Measurements from ENCODE around the gene EZH1.

DNA sequence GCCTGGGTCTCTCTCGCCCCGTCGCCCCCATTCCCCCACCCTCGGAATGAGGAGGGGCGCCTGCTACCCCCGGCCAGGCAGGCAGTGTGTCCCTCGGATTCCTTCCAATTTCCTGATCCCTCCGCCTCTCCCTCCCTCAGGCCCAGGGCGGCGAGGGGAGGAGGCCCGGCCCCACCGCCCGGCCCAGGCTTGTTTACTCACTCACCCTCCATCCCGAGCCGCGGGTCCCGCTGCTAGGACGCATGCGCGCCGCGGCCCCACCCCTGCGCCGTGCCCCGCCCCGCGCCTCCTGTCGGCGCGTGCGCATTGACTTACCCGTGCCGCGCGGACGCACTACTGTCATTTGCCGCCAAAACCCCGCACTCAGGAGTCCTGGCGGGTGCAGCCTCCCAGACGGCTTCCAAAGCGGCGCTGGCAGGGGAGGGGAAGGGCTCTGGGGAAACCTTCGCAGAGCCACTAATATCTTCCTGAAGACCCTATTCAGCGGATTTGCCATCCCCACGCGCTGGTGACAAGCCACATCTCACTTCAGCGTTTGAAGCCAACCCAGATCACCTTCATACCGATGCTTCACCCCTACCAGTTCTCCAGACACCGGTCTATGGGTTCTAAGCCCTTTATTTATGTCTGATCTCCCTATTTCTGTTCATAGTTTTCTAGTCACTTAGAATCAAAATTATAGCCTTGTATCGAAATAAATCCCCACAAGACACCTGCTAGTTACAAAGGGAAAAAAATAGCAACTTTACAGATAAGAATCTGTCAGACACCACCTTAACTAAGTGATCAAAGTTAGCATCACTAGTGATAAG is at the start of gene EZH1:
- TF ChIP-seq, protein P1, sequence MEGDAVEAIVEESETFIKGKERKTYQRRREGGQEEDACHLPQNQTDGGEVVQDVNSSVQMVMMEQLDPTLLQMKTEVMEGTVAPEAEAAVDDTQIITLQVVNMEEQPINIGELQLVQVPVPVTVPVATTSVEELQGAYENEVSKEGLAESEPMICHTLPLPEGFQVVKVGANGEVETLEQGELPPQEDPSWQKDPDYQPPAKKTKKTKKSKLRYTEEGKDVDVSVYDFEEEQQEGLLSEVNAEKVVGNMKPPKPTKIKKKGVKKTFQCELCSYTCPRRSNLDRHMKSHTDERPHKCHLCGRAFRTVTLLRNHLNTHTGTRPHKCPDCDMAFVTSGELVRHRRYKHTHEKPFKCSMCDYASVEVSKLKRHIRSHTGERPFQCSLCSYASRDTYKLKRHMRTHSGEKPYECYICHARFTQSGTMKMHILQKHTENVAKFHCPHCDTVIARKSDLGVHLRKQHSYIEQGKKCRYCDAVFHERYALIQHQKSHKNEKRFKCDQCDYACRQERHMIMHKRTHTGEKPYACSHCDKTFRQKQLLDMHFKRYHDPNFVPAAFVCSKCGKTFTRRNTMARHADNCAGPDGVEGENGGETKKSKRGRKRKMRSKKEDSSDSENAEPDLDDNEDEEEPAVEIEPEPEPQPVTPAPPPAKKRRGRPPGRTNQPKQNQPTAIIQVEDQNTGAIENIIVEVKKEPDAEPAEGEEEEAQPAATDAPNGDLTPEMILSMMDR (IDR thresholded peaks at IDR 0.05): no peak
- peak; percentile 63 for TF ChIP-seq POLR2AphosphoS5 (IDR thresholded peaks at IDR 0.05; ENCODE audit: low read depth, low read length)
- no peak for TF ChIP-seq SIN3A (IDR thresholded peaks at IDR 0.05; ENCODE audit: borderline replicate concordance, insufficient read depth, low read depth, low read length)
